Fibroblast of lung (primary cell): ENCODE results near the gene ADRM1. TPM values are rescaled to one million over a fixed set of nuclear protein-coding genes. Genes with fewer than 3 reads are reported as not detected.

Experiments
- DNase-seq, 2 donors: peaks; one replicate each; pipeline versions ENCODE4 v3.0.0 to v3.0.0-alpha.2; 2010; ENCODE audit warnings: low read depth in 2 of 2
- H2AFZ ChIP-seq: 2 replicates; pipeline ENCODE4 v1.5.1; 2012; ENCODE audit warnings: low read length, control low read depth, inconsistent platforms
- H3K27ac ChIP-seq: 2 replicates; pipeline ENCODE4 v1.5.1; 2011; ENCODE audit warnings: low read length, control low read depth; ENCODE audit not compliant: insufficient read depth
- H3K27me3 ChIP-seq: 2 replicates; pipeline ENCODE4 v1.5.1; 2011; ENCODE audit warnings: mild to moderate bottlenecking, low read length; ENCODE audit not compliant: control insufficient read depth, insufficient read depth
- H3K36me3 ChIP-seq: 2 replicates; pipeline ENCODE4 v1.5.1; 2011; ENCODE audit warnings: low read length; ENCODE audit not compliant: control insufficient read depth, insufficient read depth
- H3K4me1 ChIP-seq: 2 replicates; pipeline ENCODE4 v1.5.1; 2011; ENCODE audit warnings: low read length; ENCODE audit not compliant: control insufficient read depth, insufficient read depth; ENCODE audit errors: extremely low read depth
- H3K4me2 ChIP-seq: 2 replicates; pipeline ENCODE4 v1.5.1; 2011; ENCODE audit warnings: low read length, control low read depth; ENCODE audit not compliant: insufficient read depth; ENCODE audit errors: extremely low read depth
- H3K4me3 ChIP-seq, 4 experiments: fragments of 200-600 bp in 1 of 4; sonication (generic) in 1 of 4; replicated peaks in 1 of 4; 2 replicates each; pipeline ENCODE4 v1.5.1; 2011 to 2016; ENCODE audit warnings: low read length in 4 of 4, low read depth in 3 of 4, mild to moderate bottlenecking in 3 of 4, control low read depth in 2 of 4, inconsistent platforms in 1 of 4, mixed read lengths in 1 of 4; ENCODE audit not compliant: insufficient read depth in 1 of 4; ENCODE audit errors: control extremely low read depth in 1 of 4
- H3K79me2 ChIP-seq: 2 replicates; pipeline ENCODE4 v1.5.1; 2012; ENCODE audit warnings: mild to moderate bottlenecking, low read length, inconsistent platforms; ENCODE audit not compliant: control insufficient read depth, insufficient read depth
- H3K9ac ChIP-seq: 2 replicates; pipeline ENCODE4 v1.5.1; 2011; ENCODE audit warnings: mild to moderate bottlenecking, low read length, control low read depth; ENCODE audit not compliant: insufficient read depth
- H3K9me3 ChIP-seq: 2 replicates; pipeline ENCODE4 v1.5.1; 2012; ENCODE audit warnings: low read depth, low read length; ENCODE audit not compliant: control insufficient read depth, insufficient read depth
- H4K20me1 ChIP-seq: 2 replicates; pipeline ENCODE4 v1.5.1; 2011; ENCODE audit warnings: low read length; ENCODE audit not compliant: control insufficient read depth, insufficient read depth; ENCODE audit errors: extremely low read depth
- CTCF ChIP-seq, 2 donors: IDR thresholded peaks in 1 of 2; conservative IDR thresholded peaks in 1 of 2; 1 replicate in 1 of 2; 2 replicates in 1 of 2; pipeline ENCODE4 v1.5.1; 2011 to 2012; ENCODE audit warnings: low read length in 2 of 2, control low read depth in 1 of 2, inconsistent platforms in 1 of 2, low read depth in 1 of 2, mild to moderate bottlenecking in 1 of 2
- EZH2 ChIP-seq: IDR thresholded peaks from 2 replicates; pipeline ENCODE4 v1.5.1; 2012; ENCODE audit warnings: low read length, control low read depth, mild to moderate bottlenecking; ENCODE audit errors: missing control alignments
- polyA plus RNA-seq, 2 donors: library from polyadenylated mRNA; depleted of rRNA in 1 of 2; stranded (reverse) in 1 of 2; unstranded in 1 of 2; fragments of >200 nt; gene quantifications; 2 replicates each; pipeline ENCODE4 v1.2.1, GENCODE V29; 2011 to 2012; ENCODE audit warnings: missing spikeins in 1 of 2
- total RNA-seq: library from RNA; depleted of rRNA; stranded (reverse); fragments of >200 nt; gene quantifications from 2 replicates; pipeline ENCODE4 v1.2.1, GENCODE V29; 2014

The ADRM1 gene
- total and polyA plus RNA-seq, 2 donors (not counting 1 experiment from before 2014, with no cell fraction given), result 41.2 to 71.3 TPM

DNA sequence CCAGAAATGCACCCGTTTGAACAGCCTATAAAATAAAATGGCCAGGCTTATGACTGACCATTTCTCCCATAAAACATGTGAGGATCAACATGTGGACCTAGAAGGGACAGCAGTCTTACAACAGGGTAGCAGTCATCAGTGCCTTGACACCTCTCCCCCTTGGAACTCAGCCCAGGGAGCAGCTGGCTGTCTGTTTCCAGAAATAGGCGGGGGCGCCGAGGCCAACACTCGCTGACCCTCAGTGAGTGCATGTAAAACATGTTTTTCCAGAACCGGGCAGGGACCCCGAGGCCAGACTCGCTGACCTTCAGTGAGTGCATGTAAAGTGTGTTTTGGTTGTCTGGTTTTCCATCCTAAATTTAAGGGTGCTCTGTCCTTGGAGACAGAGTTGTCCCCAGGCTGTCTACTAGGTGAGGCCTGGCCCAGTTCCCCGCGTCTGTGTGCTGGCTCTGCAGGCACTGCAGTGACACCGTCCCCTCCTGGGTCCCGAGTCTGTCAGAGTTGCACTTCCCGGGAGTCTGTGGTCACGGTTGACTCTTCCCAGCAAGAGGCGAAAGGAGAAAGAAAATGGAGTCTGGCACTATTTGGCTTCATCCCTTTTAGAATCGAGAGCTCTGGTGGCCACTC is 19.8 kb upstream of the ADRM1 start:
- no peaks in the 10 kb centered on the region for H3K27me3 ChIP-seq
- peaks cover 7% of the 10 kb centered on the region for H3K36me3 ChIP-seq
- DNase-seq, result peak in 1 of 2 donors; percentile 24

DNA sequence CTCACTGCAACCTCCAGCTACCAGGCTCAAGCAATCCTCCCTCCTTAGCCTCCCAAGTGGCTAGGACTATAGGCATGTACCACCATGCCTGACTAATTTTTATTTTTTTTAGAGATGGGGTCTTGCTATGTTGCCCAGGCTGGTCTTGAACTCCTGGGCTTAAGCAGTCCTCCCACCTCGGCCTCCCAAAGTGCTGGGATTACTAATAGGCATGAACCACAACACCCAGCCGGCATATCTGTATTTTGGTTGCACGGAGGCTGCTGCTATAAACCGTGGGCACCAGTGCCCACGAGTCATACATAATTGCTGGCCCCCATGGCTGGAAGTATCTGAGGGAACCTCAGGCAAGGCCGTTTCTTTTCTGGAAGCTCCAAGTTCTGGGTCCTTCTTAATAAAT is 18.3 kb upstream of the ADRM1 start:
- H3K4me2 ChIP-seq, result no peak overlapping the region
- no peak for TF ChIP-seq EZH2
- no peak for TF ChIP-seq CTCF (conservative IDR thresholded peaks at IDR 0.05 in 1 of 2, IDR thresholded peaks at IDR 0.05 in 1 of 2; ENCODE audit: low read depth in 1 of 2, low read length in 2 of 2)
- H3K27ac ChIP-seq, result no peak overlapping the region
- peaks cover 9% of the 10 kb centered on the region for H3K36me3 ChIP-seq
- H3K4me1 ChIP-seq, result no peaks in the 10 kb centered on the region
- H3K79me2 ChIP-seq, result no peaks in the 10 kb centered on the region
- no peak overlapping the region for H2AFZ ChIP-seq
- no peaks in the 10 kb centered on the region for H4K20me1 ChIP-seq
- no peak for DNase-seq
- H3K9ac ChIP-seq, result no peak overlapping the region
- no peak overlapping the region for H3K4me3 ChIP-seq
- no peaks in the 10 kb centered on the region for H3K9me3 ChIP-seq
- H3K27me3 ChIP-seq, result no peaks in the 10 kb centered on the region

More for the DNA sequence above, 19.8 kb upstream of the ADRM1 start:
- Histone ChIP-seq H4K20me1 (no peaks in the 10 kb centered on the region), H3K4me2 (no peak overlapping the region), H3K27ac (no peak overlapping the region), H3K9ac (no peak overlapping the region), H3K4me1 (no peaks in the 10 kb centered on the region), H3K79me2 (no peaks in the 10 kb centered on the region), H3K4me3 (no peak overlapping the region), H3K9me3 (no peaks in the 10 kb centered on the region), H2AFZ (no peak overlapping the region)
- no peak for TF ChIP-seq CTCF (conservative IDR thresholded peaks at IDR 0.05 in 1 of 2, IDR thresholded peaks at IDR 0.05 in 1 of 2; ENCODE audit: low read depth in 1 of 2, low read length in 2 of 2)
- TF ChIP-seq EZH2, result no peak

GRCh38 chr20:62285151-62285550 is 17.6 kb upstream of the ADRM1 start:
- no peak overlapping the region for H3K4me2 ChIP-seq
- peaks cover 9% of the 10 kb centered on the region for H3K36me3 ChIP-seq
- H3K9me3 ChIP-seq, result no peaks in the 10 kb centered on the region
- H2AFZ ChIP-seq, result no peak overlapping the region
- H3K4me3 ChIP-seq, result no peak overlapping the region
- DNase-seq, result no peak
- H3K27ac ChIP-seq, result no peak overlapping the region
- H3K9ac ChIP-seq, result no peak overlapping the region
- TF ChIP-seq CTCF (conservative IDR thresholded peaks at IDR 0.05 in 1 of 2, IDR thresholded peaks at IDR 0.05 in 1 of 2; ENCODE audit: low read depth in 1 of 2, low read length in 2 of 2) (no peak), EZH2 (no peak)
- H3K27me3 ChIP-seq, result no peaks in the 10 kb centered on the region
- no peaks in the 10 kb centered on the region for H3K79me2 ChIP-seq
- no peaks in the 10 kb centered on the region for H3K4me1 ChIP-seq
- H4K20me1 ChIP-seq, result no peaks in the 10 kb centered on the region
